GM23338 (cell line): Measurements from ENCODE around the gene MAD1L1. TPM values are rescaled to one million over a fixed set of nuclear protein-coding genes. Genes with fewer than 3 reads are reported as not detected.
A peak's percentile ranks its signal among the peaks of the same experiment; 100 is the strongest.

Experiments used
- ATAC-seq: fragments of 200-7000 bp; cut with Tn5 transposase; 3 replicates; pipeline ENCODE4 v1.9.1; 2020
- DNase-seq: peaks from one replicate; pipeline ENCODE4 v3.0.0-alpha.2; 2015; ENCODE audit warnings: low spot score
- H2AFZ ChIP-seq: fragments of 200-600 bp; sonication (generic); 2 replicates; pipeline ENCODE4 v1.8.0; 2016; ENCODE audit warnings: antibody characterized with exemption, mild to moderate bottlenecking, moderate library complexity
- H3F3A ChIP-seq: fragments of 200-600 bp; sonication (generic); replicated peaks from 2 replicates; pipeline ENCODE4 v1.8.0; 2017; ENCODE audit warnings: antibody characterized with exemption, mixed run types, low read depth
- H3K27ac ChIP-seq: fragments of 200-600 bp; sonication (generic); 2 replicates; pipeline ENCODE4 v1.6.1; 2016; ENCODE audit warnings: low read depth
- H3K27me3 ChIP-seq: fragments of 200-600 bp; sonication (generic); 2 replicates; pipeline ENCODE4 v1.8.0; 2016; ENCODE audit warnings: mild to moderate bottlenecking, mixed run types, moderate library complexity; ENCODE audit not compliant: insufficient read depth
- H3K36me3 ChIP-seq: fragments of 200-600 bp; sonication (generic); 2 replicates; pipeline ENCODE4 v1.8.0; 2016; ENCODE audit warnings: mild to moderate bottlenecking; ENCODE audit not compliant: insufficient read depth
- H3K4me1 ChIP-seq: fragments of 200-600 bp; sonication (generic); 2 replicates; pipeline ENCODE4 v1.8.0; 2016; ENCODE audit warnings: mild to moderate bottlenecking, moderate library complexity; ENCODE audit not compliant: insufficient read depth
- H3K4me2 ChIP-seq: fragments of 200-600 bp; sonication (generic); 2 replicates; pipeline ENCODE4 v1.7.1; 2017; ENCODE audit warnings: mixed run types
- H3K4me3 ChIP-seq: fragments of 200-600 bp; sonication (generic); 2 replicates; pipeline ENCODE4 v1.6.1; 2016; ENCODE audit warnings: mixed run types
- H3K79me2 ChIP-seq: fragments of 200-600 bp; sonication (generic); replicated peaks from 2 replicates; pipeline ENCODE4 v1.8.0; 2017; ENCODE audit warnings: mild to moderate bottlenecking; ENCODE audit not compliant: insufficient read depth
- H3K9me2 ChIP-seq: fragments of 200-600 bp; sonication (generic); 2 replicates; pipeline ENCODE4 v1.8.0; 2017; ENCODE audit not compliant: insufficient read depth
- H4K20me1 ChIP-seq: fragments of 200-600 bp; sonication (generic); replicated peaks from 2 replicates; pipeline ENCODE4 v1.8.0; 2017; ENCODE audit warnings: mild to moderate bottlenecking; ENCODE audit not compliant: insufficient read depth
- H3K27ac Mint-ChIP-seq: 2 replicates; pipeline ENCODE4 v1.8.0; 2020; ENCODE audit warnings: inconsistent platforms, mild to moderate bottlenecking, moderate library complexity, mixed read lengths
- H3K27me3 Mint-ChIP-seq: 3 replicates; pipeline ENCODE4 v1.8.0; 2022; ENCODE audit warnings: low read depth, mild to moderate bottlenecking, moderate library complexity, mixed read lengths, inconsistent platforms; ENCODE audit not compliant: insufficient read depth, poor library complexity
- H3K36me3 Mint-ChIP-seq: 3 replicates; pipeline ENCODE4 v1.8.0; 2021; ENCODE audit warnings: low read depth, mild to moderate bottlenecking, inconsistent platforms, moderate library complexity, mixed read lengths
- H3K4me1 Mint-ChIP-seq: 3 replicates; pipeline ENCODE4 v1.8.0; 2020; ENCODE audit warnings: mild to moderate bottlenecking, inconsistent platforms, mixed read lengths
- H3K4me3 Mint-ChIP-seq: 3 replicates; pipeline ENCODE4 v1.8.0; 2021; ENCODE audit warnings: moderate library complexity, mild to moderate bottlenecking, inconsistent platforms, mixed read lengths
- H3K9me3 Mint-ChIP-seq: 3 replicates; pipeline ENCODE4 v1.8.0; 2020; ENCODE audit warnings: moderate library complexity, mild to moderate bottlenecking, inconsistent platforms, mixed read lengths
- EZH2phosphoT487 ChIP-seq: fragments of 200-600 bp; sonication (generic); IDR thresholded peaks from one replicate; pipeline ENCODE4 v1.8.1; 2018; ENCODE audit warnings: antibody characterized with exemption; ENCODE audit not compliant: unreplicated experiment
- STAT1 ChIP-seq: IDR thresholded peaks from one replicate; pipeline ENCODE4 v1.6.1; 2016; ENCODE audit warnings: antibody characterized with exemption; ENCODE audit not compliant: unreplicated experiment
- ZNF114 ChIP-seq: fragments of 250-450 bp; sonication (Bioruptor Pico); IDR thresholded peaks from 2 replicates; pipeline ENCODE4 v1.5.0; 2020; ENCODE audit warnings: mild to moderate bottlenecking, moderate library complexity
- ZNF331 ChIP-seq: fragments of 250-450 bp; sonication (Bioruptor Pico); IDR thresholded peaks from 2 replicates; pipeline ENCODE4 v1.5.0; 2020; ENCODE audit warnings: low read depth, mild to moderate bottlenecking, moderate library complexity
- polyA plus RNA-seq: library from polyadenylated mRNA; unstranded; fragments of >200 nt; fragmentation: Nextera tagmentation; extraction: Ambion mirVana; gene quantifications from 2 replicates; pipeline ENCODE4 v1.2.1, GENCODE V29; 2016
- total RNA-seq: library from RNA; depleted of rRNA; stranded (reverse); fragments of >200 nt; shearing (Covaris generic); gene quantifications from 2 replicates; pipeline ENCODE4 v1.2.3, GENCODE V29; 2014
- TF ChIP-seq, protein P1 (sequence below): IDR thresholded peaks from one replicate; pipeline ENCODE4 v1.6.1; 2018; ENCODE audit warnings: antibody characterized with exemption; ENCODE audit not compliant: unreplicated experiment
- TF ChIP-seq, protein P2 (sequence below): IDR thresholded peaks from 2 replicates; pipeline ENCODE4 v1.6.1; 2016; ENCODE audit warnings: antibody characterized with exemption

Gene MAD1L1
- total and polyA plus RNA-seq, 2 experiments from 2014 or later = 40.3 to 59.3 TPM

DNA sequence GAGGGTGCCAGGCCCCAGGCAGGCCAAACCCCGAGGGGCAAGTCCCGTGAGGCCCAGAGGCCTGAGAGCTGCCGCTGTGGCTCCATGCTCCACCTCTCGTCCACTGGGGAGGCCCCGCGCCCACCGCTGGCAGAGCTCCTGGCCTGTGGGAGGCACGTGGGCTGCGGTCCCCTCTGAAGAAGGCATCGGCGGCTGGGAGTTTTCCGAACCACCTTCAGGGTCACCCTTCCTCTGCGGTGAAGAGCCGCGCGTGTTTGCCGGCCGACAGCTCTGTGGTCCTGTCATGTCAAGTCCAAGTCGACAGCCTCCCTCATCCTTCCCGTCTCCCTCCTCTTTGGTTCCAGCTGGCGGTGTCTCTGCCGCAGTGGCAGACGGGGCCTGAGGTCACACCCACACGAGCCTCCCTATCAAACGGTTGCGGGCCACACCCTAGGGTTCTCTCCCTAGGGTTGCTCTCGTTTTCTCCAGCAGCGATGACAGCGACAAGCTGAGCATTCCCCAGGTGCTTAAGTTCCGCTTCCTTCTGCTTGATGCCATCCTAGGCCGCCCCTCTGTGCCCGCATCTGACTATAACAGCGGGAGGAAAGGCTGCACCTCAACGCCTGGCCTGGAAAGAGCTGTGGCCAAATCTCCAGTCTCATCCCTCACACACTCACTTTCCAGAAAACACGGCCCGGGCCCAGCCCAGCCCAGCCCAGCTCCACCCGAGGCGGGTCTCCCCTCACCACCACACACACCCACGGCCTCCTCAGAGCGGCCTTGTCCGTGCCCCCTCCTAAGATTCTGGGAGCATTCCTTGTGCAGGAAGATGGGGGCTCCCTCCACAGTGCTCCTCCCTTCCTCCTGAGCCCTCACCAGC is 377.6 kb downstream of the MAD1L1 start:
- peaks cover 14% of the 10 kb centered on the region for H3K27me3 Mint-ChIP-seq
- DNase-seq = no peak
- no peaks in the 10 kb centered on the region for H3K79me2 ChIP-seq
- no peaks in the 10 kb centered on the region for H3K4me1 ChIP-seq
- no peaks in the 10 kb centered on the region for H3F3A ChIP-seq
- no peak overlapping the region for H2AFZ ChIP-seq
- no peaks in the 10 kb centered on the region for H3K36me3 Mint-ChIP-seq
- no peak overlapping the region; the same call in 1 of the 2 replicates for H3K27ac Mint-ChIP-seq
- H3K9me2 ChIP-seq = no peaks in the 10 kb centered on the region
- H3K4me3 ChIP-seq = no peak overlapping the region
- no peak overlapping the region for H3K4me3 Mint-ChIP-seq
- no peaks in the 10 kb centered on the region for H3K9me3 Mint-ChIP-seq
- no peaks in the 10 kb centered on the region for H4K20me1 ChIP-seq
- no peak overlapping the region for H3K4me2 ChIP-seq
- H3K4me1 Mint-ChIP-seq = peaks cover 2% of the 10 kb centered on the region; the same call in 2 of the 3 replicates
- no peak for ATAC-seq
- H3K36me3 ChIP-seq = no peaks in the 10 kb centered on the region
- TF ChIP-seq EZH2phosphoT487 (no peak), ZNF114 (CRISPR knock-in tag) (no peak), ZNF331 (CRISPR knock-in tag) (no peak)
- TF ChIP-seq, protein P1, sequence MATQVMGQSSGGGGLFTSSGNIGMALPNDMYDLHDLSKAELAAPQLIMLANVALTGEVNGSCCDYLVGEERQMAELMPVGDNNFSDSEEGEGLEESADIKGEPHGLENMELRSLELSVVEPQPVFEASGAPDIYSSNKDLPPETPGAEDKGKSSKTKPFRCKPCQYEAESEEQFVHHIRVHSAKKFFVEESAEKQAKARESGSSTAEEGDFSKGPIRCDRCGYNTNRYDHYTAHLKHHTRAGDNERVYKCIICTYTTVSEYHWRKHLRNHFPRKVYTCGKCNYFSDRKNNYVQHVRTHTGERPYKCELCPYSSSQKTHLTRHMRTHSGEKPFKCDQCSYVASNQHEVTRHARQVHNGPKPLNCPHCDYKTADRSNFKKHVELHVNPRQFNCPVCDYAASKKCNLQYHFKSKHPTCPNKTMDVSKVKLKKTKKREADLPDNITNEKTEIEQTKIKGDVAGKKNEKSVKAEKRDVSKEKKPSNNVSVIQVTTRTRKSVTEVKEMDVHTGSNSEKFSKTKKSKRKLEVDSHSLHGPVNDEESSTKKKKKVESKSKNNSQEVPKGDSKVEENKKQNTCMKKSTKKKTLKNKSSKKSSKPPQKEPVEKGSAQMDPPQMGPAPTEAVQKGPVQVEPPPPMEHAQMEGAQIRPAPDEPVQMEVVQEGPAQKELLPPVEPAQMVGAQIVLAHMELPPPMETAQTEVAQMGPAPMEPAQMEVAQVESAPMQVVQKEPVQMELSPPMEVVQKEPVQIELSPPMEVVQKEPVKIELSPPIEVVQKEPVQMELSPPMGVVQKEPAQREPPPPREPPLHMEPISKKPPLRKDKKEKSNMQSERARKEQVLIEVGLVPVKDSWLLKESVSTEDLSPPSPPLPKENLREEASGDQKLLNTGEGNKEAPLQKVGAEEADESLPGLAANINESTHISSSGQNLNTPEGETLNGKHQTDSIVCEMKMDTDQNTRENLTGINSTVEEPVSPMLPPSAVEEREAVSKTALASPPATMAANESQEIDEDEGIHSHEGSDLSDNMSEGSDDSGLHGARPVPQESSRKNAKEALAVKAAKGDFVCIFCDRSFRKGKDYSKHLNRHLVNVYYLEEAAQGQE = no peak
- no peaks in the 10 kb centered on the region for H3K27me3 ChIP-seq
- H3K27ac ChIP-seq = 0 out of 2 replicates have a peak overlapping the region, but pooled peaks have one; percentile 39

DNA sequence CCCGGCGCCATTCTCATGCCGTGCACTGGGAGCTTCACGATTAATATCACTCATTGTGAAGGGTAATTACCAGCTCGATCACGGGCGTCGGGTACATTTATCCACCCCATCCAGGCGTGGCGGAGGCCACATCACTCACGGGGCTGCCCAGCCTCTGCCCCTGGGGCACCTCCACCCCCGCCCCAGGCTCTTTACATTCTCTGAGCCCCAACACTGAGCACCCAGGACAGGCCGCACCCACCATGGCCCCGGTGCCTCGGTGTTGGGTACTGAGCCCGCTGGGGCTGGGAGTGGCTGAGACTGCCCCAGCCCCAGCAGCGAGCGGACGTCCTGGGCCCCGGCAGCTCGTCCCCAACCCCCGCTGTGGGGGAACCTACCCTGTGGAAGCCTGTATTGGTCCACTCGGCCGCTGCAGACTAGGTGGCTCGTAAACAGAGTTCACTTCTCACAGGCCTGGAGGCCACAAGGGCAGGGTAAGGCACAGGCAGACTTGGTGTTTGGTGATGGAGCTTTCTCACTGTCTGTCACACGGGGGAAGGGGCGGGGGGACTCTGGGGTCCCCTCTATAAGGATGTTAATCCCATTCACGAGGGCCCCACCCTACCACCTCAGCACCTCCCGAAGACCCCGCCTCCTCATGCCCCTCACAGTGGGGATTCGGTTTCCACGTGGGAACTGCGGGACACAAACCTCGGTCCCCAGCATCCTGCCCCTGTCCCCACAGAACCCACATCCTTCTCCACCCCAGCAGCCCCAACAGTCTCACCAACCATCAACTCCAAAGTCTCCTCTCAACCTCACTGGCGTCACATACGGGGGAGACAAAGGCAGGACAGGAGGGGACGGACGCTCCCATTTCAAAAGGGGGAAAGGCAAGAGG is 378.5 kb downstream of the MAD1L1 start:
- no peaks in the 10 kb centered on the region for H3F3A ChIP-seq
- H3K27me3 ChIP-seq = no peaks in the 10 kb centered on the region
- DNase-seq (no peak), ATAC-seq (no peak)
- H3K4me2 ChIP-seq = no peak overlapping the region
- no peak overlapping the region for H3K4me3 ChIP-seq
- H3K4me1 ChIP-seq = no peaks in the 10 kb centered on the region
- no peak overlapping the region for H3K27ac ChIP-seq
- H3K4me3 Mint-ChIP-seq = no peak overlapping the region
- H3K27me3 Mint-ChIP-seq = peaks cover 14% of the 10 kb centered on the region
- peaks cover 2% of the 10 kb centered on the region; the same call in 2 of the 3 replicates for H3K4me1 Mint-ChIP-seq
- no peaks in the 10 kb centered on the region for H3K9me2 ChIP-seq
- H3K9me3 Mint-ChIP-seq = no peaks in the 10 kb centered on the region
- no peaks in the 10 kb centered on the region for H3K36me3 ChIP-seq
- H3K27ac Mint-ChIP-seq = peak overlapping the region; percentile 89; the same call in 1 of the 2 replicates
- H2AFZ ChIP-seq = no peak overlapping the region
- H3K79me2 ChIP-seq = no peaks in the 10 kb centered on the region
- H4K20me1 ChIP-seq = no peaks in the 10 kb centered on the region
- H3K36me3 Mint-ChIP-seq = no peaks in the 10 kb centered on the region
- TF ChIP-seq ZNF331 (CRISPR knock-in tag) (no peak), STAT1 (no peak)
- TF ChIP-seq, protein P2, sequence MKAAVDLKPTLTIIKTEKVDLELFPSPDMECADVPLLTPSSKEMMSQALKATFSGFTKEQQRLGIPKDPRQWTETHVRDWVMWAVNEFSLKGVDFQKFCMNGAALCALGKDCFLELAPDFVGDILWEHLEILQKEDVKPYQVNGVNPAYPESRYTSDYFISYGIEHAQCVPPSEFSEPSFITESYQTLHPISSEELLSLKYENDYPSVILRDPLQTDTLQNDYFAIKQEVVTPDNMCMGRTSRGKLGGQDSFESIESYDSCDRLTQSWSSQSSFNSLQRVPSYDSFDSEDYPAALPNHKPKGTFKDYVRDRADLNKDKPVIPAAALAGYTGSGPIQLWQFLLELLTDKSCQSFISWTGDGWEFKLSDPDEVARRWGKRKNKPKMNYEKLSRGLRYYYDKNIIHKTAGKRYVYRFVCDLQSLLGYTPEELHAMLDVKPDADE = no peak
- TF ChIP-seq, protein P1 = no peak
